NCI-H1105 treated with DMSO at 0.1 percent for 48 hours (cell line): ENCODE data around the gene KCNN2.

Experiments
- DNase-seq: peaks from one replicate; lab custom pipeline; 2025; lab: John Stamatoyannopoulos, UW

Gene KCNN2

DNA sequence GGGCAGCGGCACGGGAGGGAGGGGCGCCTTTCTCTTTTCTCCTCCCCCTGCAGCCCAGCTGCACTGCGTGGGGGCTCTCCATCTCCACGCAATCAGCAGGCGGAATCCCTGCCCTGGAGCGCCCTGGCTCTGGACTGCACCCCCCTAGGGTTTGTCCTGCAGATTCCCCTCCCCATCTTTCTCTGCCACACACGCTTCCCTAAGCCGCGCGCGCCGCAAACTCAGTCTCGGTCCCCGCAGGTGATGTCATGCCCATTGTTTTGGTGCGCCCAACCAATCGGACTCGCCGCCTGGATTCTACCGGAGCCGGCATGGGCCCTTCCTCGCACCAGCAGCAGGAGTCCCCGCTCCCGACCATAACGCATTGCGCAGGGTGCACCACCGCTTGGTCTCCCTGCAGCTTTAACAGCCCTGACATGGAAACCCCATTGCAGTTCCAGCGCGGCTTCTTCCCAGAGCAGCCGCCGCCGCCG is at the start of gene KCNN2:
KCNN2 (plus strand) TSS at position 347 of the 473 bp plus-strand sequence; CDS start at position 417, 70 bp downstream.
- DNase-seq, result peak; percentile 81

DNA sequence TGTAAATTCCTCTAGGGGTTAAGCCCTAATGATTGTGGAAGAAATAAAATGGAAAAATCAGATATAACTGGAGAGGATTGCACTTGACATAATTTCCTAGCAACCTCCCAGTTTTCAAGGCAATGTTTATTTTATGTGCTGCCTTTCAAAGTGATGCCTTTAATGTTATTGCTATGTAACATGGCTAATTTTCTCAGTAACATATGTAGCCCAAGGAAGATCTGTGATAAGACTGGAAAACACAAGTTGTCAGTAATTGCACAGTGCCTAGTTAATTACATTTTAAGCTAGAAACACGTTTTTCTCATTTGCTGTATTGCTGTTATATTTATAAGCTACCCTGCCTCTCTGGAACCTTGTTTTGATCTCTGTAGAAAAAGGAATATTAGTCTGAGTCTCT is 49.2 kb upstream of the KCNN2 start:
- DNase-seq, result no peak

DNA sequence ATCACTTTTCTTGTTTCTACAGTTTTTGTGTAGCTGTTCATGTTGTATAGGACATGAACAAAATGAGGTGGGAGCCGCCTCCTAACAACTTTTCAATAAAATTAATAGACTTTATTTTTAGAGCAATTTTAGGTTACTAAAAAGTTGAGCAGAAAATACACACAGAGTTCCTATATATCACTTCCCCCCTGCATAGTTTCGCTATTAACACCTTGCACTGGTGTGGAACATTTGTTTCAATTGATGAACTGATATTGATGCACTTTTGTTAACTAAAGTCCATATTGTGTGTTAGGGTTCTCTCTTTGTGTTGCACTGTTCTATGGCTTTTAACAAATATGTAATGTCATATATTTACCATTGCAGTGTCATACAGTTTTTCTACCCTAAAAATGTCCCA is 47.8 kb upstream of the KCNN2 start:
- DNase-seq, result no peak

DNA sequence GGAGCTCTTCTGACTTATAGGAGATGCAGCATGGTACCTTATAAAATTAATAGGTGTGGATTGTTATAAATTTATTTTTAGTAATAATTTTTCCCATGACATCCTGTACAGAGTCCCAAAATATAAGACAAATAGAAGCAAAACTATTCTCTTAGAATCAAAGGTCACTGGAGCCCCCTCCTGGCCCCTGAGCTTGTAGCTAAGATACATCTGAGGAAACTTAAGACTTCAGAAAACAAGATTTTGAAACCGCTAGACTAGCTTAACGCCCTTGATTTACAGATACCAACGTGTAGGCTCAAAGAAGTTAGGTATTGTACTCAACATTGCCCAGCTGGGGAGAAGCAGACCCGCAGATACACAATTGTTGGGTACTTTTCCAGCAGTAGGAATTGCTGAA is 45.7 kb upstream of the KCNN2 start:
- no peak for DNase-seq

DNA sequence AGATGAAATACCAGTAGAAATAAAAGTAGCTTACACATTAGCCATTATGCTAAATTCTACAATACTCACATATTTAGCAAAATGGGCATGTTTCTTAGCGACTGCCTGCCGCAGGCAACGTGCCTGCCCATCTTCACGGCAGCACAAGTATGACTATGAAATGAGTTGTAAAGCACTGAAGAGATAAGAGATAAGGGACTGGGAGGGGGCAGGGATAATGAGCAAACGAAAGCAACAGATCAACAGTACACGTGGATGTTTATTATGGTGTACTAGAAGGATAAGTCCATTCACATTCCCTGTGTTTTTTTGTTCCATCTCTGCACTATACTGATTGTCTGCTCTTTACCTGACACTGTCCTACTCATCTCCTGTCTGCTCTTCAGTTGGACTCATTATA is 44.1 kb upstream of the KCNN2 start:
- no peak for DNase-seq

DNA sequence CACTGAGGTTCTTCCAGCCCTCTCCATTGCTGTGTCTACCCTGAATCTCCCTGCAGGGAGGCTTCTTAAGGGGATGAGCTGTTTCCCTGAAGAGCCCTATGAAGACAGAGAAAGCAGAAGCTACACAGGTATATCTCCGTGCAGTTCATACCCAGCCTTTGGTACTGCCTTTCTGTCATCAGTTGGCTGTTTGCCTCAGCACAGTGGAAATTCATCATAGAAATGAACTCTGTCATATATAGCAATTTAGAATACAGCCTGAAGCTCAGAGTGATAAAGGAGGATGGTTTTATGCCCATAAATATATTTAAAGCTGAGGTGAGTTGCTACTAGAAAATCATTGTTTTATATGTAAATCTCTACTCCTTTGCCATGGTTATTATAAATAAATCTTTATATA is 42.6 kb upstream of the KCNN2 start:
- DNase-seq, result no peak

DNA sequence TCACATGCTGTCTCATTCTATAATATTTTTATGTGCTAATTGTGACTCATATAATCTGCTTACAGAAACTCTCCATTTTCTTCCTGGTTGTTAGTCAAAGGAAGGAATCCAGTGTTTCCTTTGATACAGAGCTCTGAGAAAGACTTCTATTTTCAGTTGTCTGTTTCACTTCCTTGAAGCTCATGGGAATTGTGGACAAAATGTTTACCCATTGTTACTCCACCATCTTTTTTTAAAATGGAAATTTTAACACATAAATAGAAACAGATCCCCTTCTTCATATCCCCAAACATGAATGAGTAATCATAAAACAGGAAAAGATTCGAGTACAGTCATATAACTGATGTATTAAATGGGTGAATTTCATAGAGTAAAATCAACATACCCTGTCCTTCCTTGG is 42.0 kb upstream of the KCNN2 start:
- DNase-seq, result no peak

DNA sequence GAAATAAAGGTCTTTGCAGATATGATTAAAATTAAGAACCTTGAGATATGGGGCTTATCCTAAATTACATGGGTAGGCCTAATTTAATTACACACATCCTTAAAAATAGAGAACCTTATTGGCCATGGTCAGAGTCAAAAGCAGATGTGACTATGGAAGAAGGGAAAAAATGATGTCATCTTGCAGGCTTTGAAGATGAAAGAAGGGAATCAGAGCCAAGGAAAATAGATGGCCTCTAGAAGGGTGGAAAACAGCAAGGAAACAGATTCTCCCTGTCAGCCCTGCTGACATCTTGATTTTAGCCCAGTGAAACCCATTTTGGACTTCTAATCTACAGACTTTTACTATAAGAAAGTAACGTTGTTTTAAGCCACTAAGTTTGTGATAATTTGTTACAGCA is 37.6 kb upstream of the KCNN2 start:
- DNase-seq, result no peak

DNA sequence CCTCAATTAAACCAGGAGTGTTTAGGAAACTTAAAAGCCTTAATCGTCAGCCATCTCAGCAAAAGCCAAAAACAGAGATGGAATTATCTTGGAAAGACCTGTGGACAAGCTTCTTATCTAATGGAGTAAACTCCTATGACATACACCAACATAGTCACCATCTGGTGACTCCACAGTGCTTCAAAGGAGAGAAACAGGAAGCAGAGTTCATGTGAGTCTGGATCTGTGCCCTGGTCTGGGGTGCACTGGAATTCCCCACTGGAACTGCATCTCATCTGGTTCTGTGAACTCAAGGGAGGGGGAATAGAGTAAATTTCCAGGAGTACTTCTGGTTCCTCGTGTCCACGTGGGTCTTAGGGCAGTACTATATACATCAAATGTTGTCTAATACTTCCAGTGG is 36.3 kb upstream of the KCNN2 start:
- DNase-seq, result no peak

DNA sequence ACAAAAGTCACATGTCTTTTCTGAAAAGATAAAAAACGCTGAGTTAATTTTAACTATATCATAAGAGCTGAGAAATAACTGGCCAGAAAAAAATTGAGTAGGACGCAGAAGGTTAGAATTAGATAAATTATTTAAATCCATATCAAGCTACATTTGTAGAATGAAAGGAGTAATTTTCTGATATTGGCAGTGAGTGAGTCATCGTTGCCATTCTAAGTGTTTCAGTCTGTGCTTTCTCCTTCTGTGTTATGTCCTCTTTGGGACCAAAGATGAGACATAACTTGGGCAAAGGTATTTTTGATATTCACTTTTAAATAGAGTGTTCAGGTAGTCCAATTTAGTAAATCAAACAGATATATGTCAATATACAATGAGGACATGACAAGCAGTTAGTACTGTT is 34.4 kb upstream of the KCNN2 start:
- DNase-seq, result no peak

DNA sequence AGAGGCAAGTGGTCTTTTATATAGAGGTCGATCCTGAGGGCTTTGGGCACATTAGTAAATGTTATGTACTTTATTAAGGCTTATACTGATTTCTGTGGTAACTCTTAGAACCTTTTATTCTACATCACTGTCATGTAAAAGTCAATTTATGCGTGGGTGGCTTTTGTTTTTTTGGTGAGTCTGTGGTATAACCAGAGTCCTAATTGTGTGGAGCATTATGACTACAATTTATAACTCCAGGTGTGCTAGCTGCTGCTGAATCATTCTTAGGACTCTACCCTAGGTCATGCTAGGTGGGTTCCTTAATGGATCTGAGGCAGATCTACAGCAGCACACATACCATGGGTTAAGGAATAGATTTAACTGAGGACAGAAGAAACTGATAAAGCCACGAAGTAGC is 33.9 kb upstream of the KCNN2 start:
- no peak for DNase-seq

DNA sequence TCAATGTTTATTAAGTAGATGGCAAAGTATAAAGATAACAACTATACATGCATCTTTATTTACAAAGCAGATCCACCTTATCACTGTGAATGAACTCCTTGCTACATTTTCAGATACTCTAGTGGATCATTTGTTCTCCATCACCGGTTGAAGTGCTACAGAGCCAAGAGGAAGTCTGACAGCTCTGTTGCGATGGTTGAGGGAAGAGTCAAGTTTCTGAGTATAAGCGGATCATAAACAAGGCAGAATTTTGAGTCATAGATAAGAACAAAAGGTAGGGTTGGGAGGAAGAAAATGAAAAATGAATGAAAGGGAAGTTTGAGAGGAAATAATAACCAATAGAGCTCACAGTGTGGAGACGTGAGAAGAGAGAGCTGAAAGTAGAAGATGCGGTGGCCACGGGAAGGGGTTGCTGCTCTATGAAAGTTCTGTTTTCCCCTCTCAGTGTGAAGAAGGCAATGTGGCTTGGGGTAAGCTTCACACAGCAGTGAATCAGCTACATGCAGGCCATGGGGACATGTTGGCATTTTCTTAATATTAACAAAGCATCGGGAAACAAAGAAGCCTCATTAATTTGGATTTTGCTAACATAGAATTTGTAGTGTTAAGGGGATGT is 30.8 kb upstream of the KCNN2 start:
- no peak for DNase-seq

DNA sequence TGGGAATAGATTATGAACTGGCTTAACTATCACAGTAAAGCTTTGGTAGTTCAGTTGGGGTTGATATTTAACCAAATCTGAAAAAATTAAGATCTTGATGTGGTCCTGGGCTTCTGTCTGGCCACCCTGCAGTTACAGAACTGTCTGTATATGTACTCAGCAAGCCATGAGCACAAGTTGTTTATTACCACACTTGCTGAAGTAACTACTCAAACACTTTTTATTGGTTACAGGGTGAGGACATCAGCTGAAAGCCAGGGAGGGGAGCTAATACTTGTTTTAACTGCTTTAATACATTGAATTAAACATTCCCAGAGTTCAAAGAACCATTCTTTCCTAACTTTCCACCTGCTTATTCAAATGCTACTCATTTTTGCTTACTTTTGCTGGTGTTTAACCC is 29.4 kb upstream of the KCNN2 start:
- DNase-seq, result no peak

DNA sequence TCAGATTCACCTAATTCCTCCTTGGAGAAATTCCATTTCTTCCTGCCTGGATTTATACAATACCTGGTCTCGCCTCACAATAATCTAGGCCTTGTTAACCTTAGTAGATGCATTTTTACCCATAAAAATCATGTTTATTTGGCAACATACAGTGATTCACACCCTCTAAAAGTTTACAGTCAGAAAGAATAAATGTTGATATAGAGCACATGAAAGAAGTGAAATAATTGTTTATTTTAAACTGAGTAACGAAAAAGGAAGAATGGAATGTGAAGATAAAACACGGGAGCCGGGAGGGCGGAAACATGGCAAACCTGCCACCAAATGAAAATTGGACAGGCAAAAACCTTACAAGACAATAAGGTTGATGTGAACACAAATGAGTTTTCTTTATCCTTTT is 28.9 kb upstream of the KCNN2 start:
- no peak for DNase-seq

DNA sequence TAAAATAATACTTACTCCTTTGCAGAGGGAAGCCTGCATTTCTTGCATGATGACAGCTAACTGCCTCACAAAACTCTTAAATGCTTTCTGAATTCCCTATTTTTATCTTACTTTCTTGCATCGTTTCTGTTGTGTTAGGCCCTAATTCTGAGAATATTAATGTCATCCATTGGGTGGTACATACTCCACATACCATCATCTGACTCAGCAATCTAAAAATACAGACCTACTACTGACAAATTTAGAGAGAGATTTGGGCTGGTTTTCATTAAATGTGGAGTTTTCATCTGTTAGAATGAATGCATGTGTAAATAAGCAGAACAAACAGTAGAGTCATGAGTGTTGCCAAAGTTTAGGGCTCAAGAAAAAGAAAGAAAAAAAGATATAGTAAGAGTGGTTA is 26.5 kb upstream of the KCNN2 start:
- no peak for DNase-seq

DNA sequence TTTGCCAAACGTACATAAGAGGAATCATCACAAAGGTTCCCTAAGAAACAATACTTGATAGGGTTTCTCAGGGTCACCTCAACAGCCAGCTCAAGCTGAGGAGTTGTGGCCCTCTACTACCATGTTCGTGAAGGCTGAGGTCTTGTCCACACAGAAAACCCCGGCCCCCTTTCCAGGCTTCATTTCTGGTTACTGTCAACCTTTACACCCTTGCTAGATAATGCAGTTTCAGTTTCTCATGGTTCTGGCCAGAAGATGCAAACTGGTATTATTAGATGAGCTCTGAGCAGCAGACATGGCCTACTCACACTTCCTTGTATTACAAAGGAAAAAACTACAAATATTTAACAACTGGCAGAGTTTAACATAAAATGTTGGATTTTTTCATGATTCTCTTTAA is 22.8 kb upstream of the KCNN2 start:
- DNase-seq, result no peak

DNA sequence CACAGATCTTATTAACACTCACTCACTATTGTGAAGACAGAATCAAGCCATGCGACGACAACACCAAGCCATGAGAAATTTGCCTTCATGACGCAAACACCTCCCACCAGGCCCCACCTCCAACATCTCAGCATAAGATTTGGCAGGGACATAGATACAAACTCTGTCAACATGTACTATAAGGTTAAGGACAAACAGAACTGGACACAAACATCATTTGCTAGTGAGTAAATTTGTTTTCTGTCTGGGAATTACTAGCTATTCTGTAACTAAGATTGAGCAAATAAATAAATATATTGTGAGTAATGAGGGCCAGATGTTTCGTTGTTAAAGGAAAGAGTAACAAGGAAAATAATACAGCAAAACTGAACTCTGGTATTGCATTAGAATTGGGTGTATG is 15.7 kb upstream of the KCNN2 start:
- no peak for DNase-seq

DNA sequence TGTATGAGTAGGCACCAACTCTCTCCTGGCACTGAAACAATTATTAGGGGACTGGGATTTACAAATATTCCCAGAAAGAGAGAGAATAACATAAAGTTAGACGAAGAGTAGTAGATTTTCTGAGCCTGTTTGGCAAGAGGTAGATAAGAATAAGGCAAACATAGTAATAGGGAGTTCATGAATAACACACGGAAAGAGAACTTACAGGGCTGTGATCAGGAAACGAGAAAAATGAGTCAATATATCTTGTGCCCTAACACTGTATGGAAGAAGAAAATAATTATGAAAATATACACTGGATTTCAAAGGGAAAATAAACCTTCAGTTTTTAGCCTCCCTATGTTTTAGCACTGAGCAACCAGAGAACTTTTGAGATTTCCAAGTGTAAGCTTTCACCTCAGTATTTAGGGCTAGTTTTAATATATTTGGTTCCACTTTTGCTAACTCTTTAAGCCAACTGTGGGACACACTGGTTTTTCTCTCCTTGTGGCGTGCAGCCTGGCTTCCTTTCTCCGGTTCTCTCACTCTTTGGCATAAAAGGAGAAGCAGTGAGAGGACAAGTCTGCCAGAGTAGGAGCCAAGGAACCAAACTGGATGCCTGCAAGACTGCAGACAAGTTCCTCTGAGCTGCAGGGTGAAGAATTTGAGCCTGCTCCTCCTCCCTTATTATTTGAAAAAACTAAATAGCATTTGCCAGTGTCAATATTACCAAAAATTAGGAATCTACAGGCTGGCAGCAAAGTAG is 6.6 kb upstream of the KCNN2 start:
- no peak for DNase-seq

DNA sequence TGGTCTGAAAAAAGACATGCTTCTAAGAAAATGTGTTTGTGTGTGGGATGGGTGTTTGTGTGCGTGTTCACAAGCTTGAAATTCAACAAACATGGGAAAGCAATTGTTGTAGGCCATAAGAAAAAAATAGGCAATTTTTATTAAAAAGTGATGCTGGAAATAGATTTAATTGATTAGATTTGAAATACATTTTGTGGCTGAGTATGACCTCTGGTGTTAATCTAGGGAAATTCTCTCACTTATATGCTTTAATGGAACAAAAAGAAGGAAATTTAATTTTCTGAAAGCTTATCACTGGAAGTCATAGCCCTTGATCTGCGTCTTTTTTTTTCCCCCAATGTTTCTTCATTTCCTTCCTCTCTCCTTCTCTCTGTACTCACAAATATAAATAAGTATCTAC is 3.5 kb upstream of the KCNN2 start:
- no peak for DNase-seq

DNA sequence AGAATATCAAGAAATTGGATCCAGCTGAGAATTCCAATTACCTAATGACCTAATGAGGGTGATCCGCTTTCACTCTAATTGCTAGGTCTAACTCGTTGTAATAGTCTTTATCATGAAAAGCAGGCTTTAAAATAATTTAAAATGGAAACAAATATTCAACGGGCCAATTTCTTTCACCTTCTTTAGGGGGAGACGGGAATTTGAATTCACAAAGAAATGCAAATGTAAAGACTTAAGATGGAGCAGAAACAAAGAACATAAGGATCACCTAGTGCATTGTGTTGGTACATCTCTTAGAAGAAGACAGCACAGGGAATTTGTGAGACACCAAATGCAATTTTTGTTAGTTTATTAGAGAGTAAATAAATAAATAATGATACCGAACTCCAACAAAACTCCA is 1.5 kb upstream of the KCNN2 start:
- peak; percentile 48 for DNase-seq

DNA sequence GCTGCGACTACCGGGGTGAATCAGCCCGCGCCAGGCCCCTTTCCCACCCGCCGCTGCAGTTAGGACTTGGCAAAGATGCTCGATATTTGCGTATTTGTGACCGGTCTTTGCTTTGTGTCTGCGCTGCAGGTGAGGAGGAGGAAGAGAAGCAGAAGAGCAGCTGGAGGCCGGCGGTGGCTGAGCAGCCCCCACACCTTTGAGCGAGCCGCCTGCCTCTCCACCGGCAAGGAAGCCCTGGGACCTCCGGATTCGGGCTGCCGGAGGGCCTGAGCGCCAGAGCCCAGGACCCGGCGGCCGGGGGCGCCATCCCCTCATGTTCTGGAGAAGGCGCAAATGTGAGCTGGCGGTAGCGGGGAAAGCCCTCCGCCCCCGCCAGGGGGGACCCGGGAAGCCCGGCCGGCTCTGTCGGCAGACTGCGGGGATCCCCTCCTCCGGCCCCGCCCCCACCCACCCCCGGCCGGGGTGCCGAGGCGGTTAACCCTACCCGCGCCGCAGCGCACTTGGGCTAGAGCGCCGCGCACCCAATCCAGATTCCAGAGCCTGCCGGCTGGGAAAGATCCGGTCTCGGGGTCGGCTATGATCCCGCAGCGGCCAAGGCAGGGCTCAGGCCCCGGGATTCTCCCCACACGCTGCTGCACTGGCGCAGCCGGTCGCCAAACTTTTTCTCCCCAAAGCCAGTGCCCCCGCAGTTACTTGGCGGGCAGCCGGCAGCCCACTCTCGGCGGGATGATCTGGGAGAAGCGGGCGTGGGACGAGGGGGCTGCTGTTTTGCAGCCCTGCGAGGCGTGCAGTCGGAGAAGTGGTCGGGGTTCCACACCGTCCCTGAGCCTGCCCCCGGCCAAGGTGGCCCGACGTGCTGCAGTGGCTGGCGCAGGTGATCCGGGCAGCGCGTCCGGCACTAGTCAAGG is 800 bp upstream of the KCNN2 start:
- peak; percentile 50 for DNase-seq

DNA sequence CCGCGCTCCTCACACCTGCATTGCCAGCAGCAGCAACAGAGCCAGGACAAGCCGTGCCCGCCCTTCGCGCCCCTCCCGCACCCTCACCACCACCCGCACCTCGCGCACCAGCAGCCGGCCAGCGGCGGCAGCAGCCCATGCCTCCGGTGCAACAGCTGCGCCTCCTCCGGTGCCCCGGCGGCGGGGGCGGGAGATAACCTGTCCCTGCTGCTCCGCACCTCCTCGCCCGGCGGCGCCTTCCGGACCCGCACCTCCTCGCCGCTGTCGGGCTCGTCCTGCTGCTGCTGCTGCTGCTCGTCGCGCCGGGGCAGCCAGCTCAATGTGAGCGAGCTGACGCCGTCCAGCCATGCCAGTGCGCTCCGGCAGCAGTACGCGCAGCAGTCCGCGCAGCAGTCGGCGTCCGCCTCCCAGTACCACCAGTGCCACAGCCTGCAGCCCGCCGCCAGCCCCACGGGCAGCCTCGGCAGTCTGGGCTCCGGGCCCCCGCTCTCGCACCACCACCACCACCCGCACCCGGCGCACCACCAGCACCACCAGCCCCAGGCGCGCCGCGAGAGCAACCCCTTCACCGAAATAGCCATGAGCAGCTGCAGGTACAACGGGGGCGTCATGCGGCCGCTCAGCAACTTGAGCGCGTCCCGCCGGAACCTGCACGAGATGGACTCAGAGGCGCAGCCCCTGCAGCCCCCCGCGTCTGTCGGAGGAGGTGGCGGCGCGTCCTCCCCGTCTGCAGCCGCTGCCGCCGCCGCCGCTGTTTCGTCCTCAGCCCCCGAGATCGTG is 517 bp downstream of the KCNN2 start:
- DNase-seq, result no peak
